Colonic mucosa (tissue), 4 donors: ENCODE data around the gene SLITRK4. TPM values are rescaled to one million over a fixed set of nuclear protein-coding genes. Genes with fewer than 3 reads are reported as not detected.

Experiments used
- DNase-seq: peaks from one replicate; pipeline ENCODE4 v3.0.0-alpha.2; 2020
- H3K27ac ChIP-seq: fragments of 200-600 bp; one replicate; pipeline ENCODE4 v1.8.0; 2021
- H3K27me3 ChIP-seq: fragments of 200-600 bp; one replicate; pipeline ENCODE4 v1.8.0; 2021
- H3K36me3 ChIP-seq: fragments of 200-600 bp; one replicate; pipeline ENCODE4 v1.8.0; 2021
- H3K4me1 ChIP-seq: fragments of 200-600 bp; one replicate; pipeline ENCODE4 v1.8.0; 2021; ENCODE audit warnings: mild to moderate bottlenecking
- H3K4me3 ChIP-seq: fragments of 200-600 bp; one replicate; pipeline ENCODE4 v1.8.0; 2021
- H3K9ac ChIP-seq, 2 donors: one replicate each; pipeline ENCODE4 v1.7.0; 2013; ENCODE audit warnings: control low read depth in 2 of 2, low read depth in 2 of 2, low read length in 2 of 2
- H3K9me3 ChIP-seq: fragments of 200-600 bp; one replicate; pipeline ENCODE4 v1.8.0; 2021
- intact Hi-C: fragments of 100-400 bp; cut with DNase I; formaldehyde crosslinking; loops from one replicate; pipeline ENCODE4 v1.14.1; 2022
- total RNA-seq, 2 donors: library from RNA; stranded (reverse); fragmentation: NEBNext Ultra II Directional in 1 of 2; extraction: Animal tissue kit (Norgen Biotek cat#: 25700) in 1 of 2; gene quantifications; one replicate each; pipeline ENCODE4 v1.2.1, GENCODE V29; 2021
- TF ChIP-seq, protein P1 (sequence below): fragments of 200-600 bp; IDR thresholded peaks from one replicate; pipeline ENCODE4 v1.8.0; 2022; ENCODE audit warnings: antibody characterized with exemption, mild to moderate bottlenecking
- donor health status: healthy.
- donor health status: DM: no; HTN: no; CAD: no.
- donor health status: DM: no; HTN: no; CAD: no.

SLITRK4 gene
- total RNA-seq, 2 donors from 2014 or later = 0.07 to 0.32 TPM

GRCh38 chrX:143621276-143621675 lies 14.6 kb downstream of the SLITRK4 start:
- TF ChIP-seq, protein P1, sequence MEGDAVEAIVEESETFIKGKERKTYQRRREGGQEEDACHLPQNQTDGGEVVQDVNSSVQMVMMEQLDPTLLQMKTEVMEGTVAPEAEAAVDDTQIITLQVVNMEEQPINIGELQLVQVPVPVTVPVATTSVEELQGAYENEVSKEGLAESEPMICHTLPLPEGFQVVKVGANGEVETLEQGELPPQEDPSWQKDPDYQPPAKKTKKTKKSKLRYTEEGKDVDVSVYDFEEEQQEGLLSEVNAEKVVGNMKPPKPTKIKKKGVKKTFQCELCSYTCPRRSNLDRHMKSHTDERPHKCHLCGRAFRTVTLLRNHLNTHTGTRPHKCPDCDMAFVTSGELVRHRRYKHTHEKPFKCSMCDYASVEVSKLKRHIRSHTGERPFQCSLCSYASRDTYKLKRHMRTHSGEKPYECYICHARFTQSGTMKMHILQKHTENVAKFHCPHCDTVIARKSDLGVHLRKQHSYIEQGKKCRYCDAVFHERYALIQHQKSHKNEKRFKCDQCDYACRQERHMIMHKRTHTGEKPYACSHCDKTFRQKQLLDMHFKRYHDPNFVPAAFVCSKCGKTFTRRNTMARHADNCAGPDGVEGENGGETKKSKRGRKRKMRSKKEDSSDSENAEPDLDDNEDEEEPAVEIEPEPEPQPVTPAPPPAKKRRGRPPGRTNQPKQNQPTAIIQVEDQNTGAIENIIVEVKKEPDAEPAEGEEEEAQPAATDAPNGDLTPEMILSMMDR = no peak
- Histone ChIP-seq H3K4me1 (no peaks in the 10 kb centered on the region), H3K9me3 (no peaks in the 10 kb centered on the region), H3K36me3 (no peaks in the 10 kb centered on the region), H3K27ac (no peak overlapping the region), H3K9ac (no peak overlapping the region), H3K4me3 (no peak overlapping the region), H3K27me3 (no peaks in the 10 kb centered on the region)
- intact Hi-C loops = no loop called here
- no peak for DNase-seq

DNA sequence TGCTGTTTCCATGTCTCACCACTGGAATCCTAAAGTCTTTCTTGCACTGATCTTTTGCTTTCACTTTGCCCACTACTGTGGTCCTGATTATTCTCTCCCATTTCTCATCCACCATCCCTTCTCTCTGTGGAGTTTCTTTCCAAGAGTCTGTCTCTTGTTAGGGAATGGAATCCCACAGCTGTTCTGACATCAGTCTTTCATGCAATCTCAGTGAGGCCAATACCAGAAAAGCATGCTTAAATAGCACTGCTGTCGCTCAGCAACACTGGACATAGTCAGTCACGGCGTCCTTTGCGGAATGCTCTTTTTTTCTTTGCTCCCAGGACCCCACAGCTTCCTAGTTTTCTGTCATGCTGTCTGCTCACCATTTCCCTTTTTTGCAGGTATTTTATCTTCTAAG lies 20.1 kb downstream of the SLITRK4 start:
- intact Hi-C loops = no loop called here
- Histone ChIP-seq H3K4me3 (no peak overlapping the region), H3K9me3 (no peaks in the 10 kb centered on the region), H3K4me1 (no peaks in the 10 kb centered on the region), H3K27me3 (no peaks in the 10 kb centered on the region), H3K27ac (no peak overlapping the region), H3K9ac (no peak overlapping the region), H3K36me3 (no peaks in the 10 kb centered on the region)
- TF ChIP-seq, protein P1 = no peak
- DNase-seq = no peak

DNA sequence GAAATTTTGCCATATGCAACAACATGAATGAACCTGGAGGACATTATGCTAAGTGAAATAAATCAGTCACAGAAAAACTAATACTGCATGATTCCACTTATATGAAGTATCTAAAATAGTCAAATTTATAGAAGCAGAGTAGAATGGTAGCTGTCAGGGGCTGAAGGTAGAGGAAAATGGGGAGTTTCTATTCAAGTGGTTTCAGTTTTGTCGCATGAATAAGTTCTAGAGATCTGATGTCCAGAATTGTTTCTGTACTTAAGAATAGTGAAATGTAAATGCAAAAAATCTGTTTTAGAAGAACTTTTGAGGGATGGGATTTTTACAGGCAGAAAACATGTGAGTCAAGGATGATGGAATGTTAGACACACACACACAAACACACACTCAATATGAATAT lies 34.1 kb downstream of the SLITRK4 start:
- H3K9me3 ChIP-seq = no peaks in the 10 kb centered on the region
- no peak overlapping the region for H3K27ac ChIP-seq
- intact Hi-C loops = no loop called here
- DNase-seq = no peak
- TF ChIP-seq, protein P1 = no peak
- no peak overlapping the region for H3K4me3 ChIP-seq
- no peaks in the 10 kb centered on the region for H3K36me3 ChIP-seq
- no peaks in the 10 kb centered on the region for H3K27me3 ChIP-seq
- no peak overlapping the region for H3K9ac ChIP-seq
- H3K4me1 ChIP-seq = no peaks in the 10 kb centered on the region

DNA sequence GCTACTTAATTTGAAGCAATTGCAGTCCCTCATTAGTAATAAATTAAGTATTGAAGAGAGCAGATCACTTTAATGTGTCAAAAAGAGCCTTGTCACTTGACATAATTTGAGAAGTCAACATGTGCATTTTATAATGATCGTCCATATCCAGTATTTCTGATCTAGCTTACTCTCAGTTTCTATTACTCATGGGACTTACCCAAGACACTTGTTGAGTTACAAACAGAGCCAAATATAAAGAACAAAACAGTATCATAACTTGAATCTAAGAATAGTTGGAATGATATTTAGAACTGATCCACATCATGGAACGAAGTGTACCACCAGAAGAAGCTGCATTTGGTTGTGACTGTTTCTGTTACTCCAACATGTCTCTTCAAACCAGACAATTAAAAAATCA lies 54.7 kb downstream of the SLITRK4 start:
- TF ChIP-seq, protein P1 = no peak
- no peaks in the 10 kb centered on the region for H3K36me3 ChIP-seq
- no peaks in the 10 kb centered on the region for H3K27me3 ChIP-seq

GRCh38 chrX:143580266-143580665 lies 55.6 kb downstream of the SLITRK4 start:
- no peak overlapping the region for H3K9ac ChIP-seq
- no peaks in the 10 kb centered on the region for H3K9me3 ChIP-seq
- no peak overlapping the region for H3K4me3 ChIP-seq
- no peak overlapping the region for H3K27ac ChIP-seq
- H3K36me3 ChIP-seq = no peaks in the 10 kb centered on the region
- TF ChIP-seq, protein P1 = no peak
- no peaks in the 10 kb centered on the region for H3K27me3 ChIP-seq
- no peak for DNase-seq
- H3K4me1 ChIP-seq = no peaks in the 10 kb centered on the region
- intact Hi-C loops = no loop called here

More for the DNA sequence above, 54.7 kb downstream of the SLITRK4 start:
- intact Hi-C loops = no loop called here
- no peak for DNase-seq
- Histone ChIP-seq H3K4me3 (no peak overlapping the region), H3K9me3 (no peaks in the 10 kb centered on the region), H3K4me1 (no peaks in the 10 kb centered on the region), H3K9ac (no peak overlapping the region), H3K27ac (no peak overlapping the region)

Other genes with a start within 250 kb of the SLITRK4 start
- gene SPANXN3, start 118.6 kb downstream of the SLITRK4 start, total RNA-seq = not detected
- gene SPANXN2, start 84.7 kb upstream of the SLITRK4 start, total RNA-seq = not detected
- gene UBE2NL, start 248.0 kb upstream of the SLITRK4 start, total RNA-seq = not detected